Measurements from ENCODE around the gene VMP1. TPM values are rescaled to one million over a fixed set of nuclear protein-coding genes. Genes with fewer than 3 reads are reported as not detected.

The VMP1 gene
- total RNA-seq, 1 experiment from 2014 or later: 277 TPM

GRCh38 chr17:59711936-59712335, 4.5 kb downstream of the VMP1 start:
- no peak for TF ChIP-seq CTCF (IDR thresholded peaks at IDR 0.05; ENCODE audit: insufficient read depth in 1 of 2, low read depth in 1 of 2, low read length in 1 of 2, severe bottlenecking in 1 of 2, unreplicated experiment in 1 of 2)
- POLR2A ChIA-PET: no interaction called here
- Histone ChIP-seq H3K9me3 (no peaks in the 10 kb centered on the region), H3K4me1 (peaks cover 11% of the 10 kb centered on the region), H3K36me3 (ENCODE audit: control insufficient read depth, insufficient read depth, low read length) (no peaks in the 10 kb centered on the region), H3K4me3 (ENCODE audit: low read depth, low read length) (no peak overlapping the region), H3K27me3 (replicated peaks; ENCODE audit: control insufficient read depth, insufficient read depth, low read length) (no peaks in the 10 kb centered on the region)
- H3K27ac Mint-ChIP-seq (ENCODE audit: unreplicated experiment): no peak overlapping the region
- no TSS peak for BruUV-seq (replicated peaks)
- H3K36me3 Mint-ChIP-seq (ENCODE audit: insufficient read depth, unreplicated experiment): peaks cover 17% of the 10 kb centered on the region
- no peak for DNase-seq
- H3K9me3 Mint-ChIP-seq (ENCODE audit: unreplicated experiment): no peaks in the 10 kb centered on the region
- CTCF ChIA-PET: no interaction called here
- no peak overlapping the region for H3K4me3 Mint-ChIP-seq (ENCODE audit: unreplicated experiment)
- peaks cover 7% of the 10 kb centered on the region for H3K4me1 Mint-ChIP-seq (ENCODE audit: low read depth, unreplicated experiment)
- H3K27me3 Mint-ChIP-seq (ENCODE audit: insufficient read depth, unreplicated experiment): no peaks in the 10 kb centered on the region
- intact Hi-C loops (cut with micrococcal nuclease; ENCODE audit: unreplicated experiment): no loop called here

DNA sequence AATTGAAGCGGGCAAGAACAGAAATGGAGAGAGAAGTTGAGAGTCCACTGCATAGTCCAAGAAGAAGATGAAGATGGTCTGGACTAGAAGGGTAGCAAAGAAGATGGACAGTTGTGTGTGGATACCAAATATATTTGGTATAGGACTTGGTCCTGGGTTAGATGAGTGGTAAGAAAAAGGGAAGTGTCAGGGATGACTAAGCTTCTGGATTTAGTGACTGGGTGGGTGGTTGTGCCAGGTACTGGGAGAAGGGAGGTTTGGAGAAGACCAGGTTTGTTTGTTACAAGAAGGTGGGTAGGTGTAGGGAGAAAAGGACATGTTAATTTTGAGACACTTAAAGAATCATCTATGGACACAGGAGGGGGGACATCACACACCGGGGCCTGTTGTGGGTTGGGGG, 5.4 kb downstream of the VMP1 start:
- no peak overlapping the region for H3K4me3 Mint-ChIP-seq (ENCODE audit: unreplicated experiment)
- CTCF ChIA-PET: no interaction called here

GRCh38 chr17:59714255-59714654, 6.8 kb downstream of the VMP1 start:
- Histone ChIP-seq H3K4me1 (peaks cover 3% of the 10 kb centered on the region; the same call in 1 of the 2 replicates), H3K27me3 (replicated peaks; ENCODE audit: control insufficient read depth, insufficient read depth, low read length) (no peaks in the 10 kb centered on the region), H3K4me3 (ENCODE audit: low read depth, low read length) (no peak overlapping the region), H3K9me3 (no peaks in the 10 kb centered on the region), H3K36me3 (ENCODE audit: control insufficient read depth, insufficient read depth, low read length) (no peaks in the 10 kb centered on the region)
- Mint-ChIP-seq H3K9me3 (ENCODE audit: unreplicated experiment) (no peaks in the 10 kb centered on the region), H3K4me1 (ENCODE audit: low read depth, unreplicated experiment) (peaks cover 7% of the 10 kb centered on the region), H3K27me3 (ENCODE audit: insufficient read depth, unreplicated experiment) (no peaks in the 10 kb centered on the region), H3K36me3 (ENCODE audit: insufficient read depth, unreplicated experiment) (peaks cover 17% of the 10 kb centered on the region), H3K27ac (ENCODE audit: unreplicated experiment) (no peak overlapping the region), H3K4me3 (ENCODE audit: unreplicated experiment) (no peak overlapping the region)
- no peak for DNase-seq
- ChIA-PET CTCF (no interaction called here), POLR2A (no interaction called here)
- no peak for TF ChIP-seq CTCF (IDR thresholded peaks at IDR 0.05; ENCODE audit: insufficient read depth in 1 of 2, low read depth in 1 of 2, low read length in 1 of 2, severe bottlenecking in 1 of 2, unreplicated experiment in 1 of 2)
- intact Hi-C loops (cut with micrococcal nuclease; ENCODE audit: unreplicated experiment): no loop called here
- BruUV-seq (replicated peaks): no TSS peak

More for the DNA sequence above, 5.4 kb downstream of the VMP1 start:
- Mint-ChIP-seq H3K36me3 (ENCODE audit: insufficient read depth, unreplicated experiment) (peaks cover 8% of the 10 kb centered on the region), H3K4me1 (ENCODE audit: low read depth, unreplicated experiment) (peaks cover 7% of the 10 kb centered on the region), H3K9me3 (ENCODE audit: unreplicated experiment) (no peaks in the 10 kb centered on the region), H3K27me3 (ENCODE audit: insufficient read depth, unreplicated experiment) (no peaks in the 10 kb centered on the region), H3K27ac (ENCODE audit: unreplicated experiment) (no peak overlapping the region)
- no peak overlapping the region for H3K4me3 ChIP-seq (ENCODE audit: low read depth, low read length)
- DNase-seq: no peak
- peaks cover 11% of the 10 kb centered on the region for H3K4me1 ChIP-seq
- POLR2A ChIA-PET: no interaction called here
- BruUV-seq (replicated peaks): no TSS peak
- no peaks in the 10 kb centered on the region for H3K9me3 ChIP-seq
- intact Hi-C loops (cut with micrococcal nuclease; ENCODE audit: unreplicated experiment): no loop called here
- H3K36me3 ChIP-seq (ENCODE audit: control insufficient read depth, insufficient read depth, low read length): no peaks in the 10 kb centered on the region
- no peaks in the 10 kb centered on the region for H3K27me3 ChIP-seq (replicated peaks; ENCODE audit: control insufficient read depth, insufficient read depth, low read length)
- no peak for TF ChIP-seq CTCF (IDR thresholded peaks at IDR 0.05; ENCODE audit: insufficient read depth in 1 of 2, low read depth in 1 of 2, low read length in 1 of 2, severe bottlenecking in 1 of 2, unreplicated experiment in 1 of 2)
